SK-N-MC (cell line): ENCODE data around the gene SYNCRIP.

Experiments
- EZH2 ChIP-seq: fragments of 200-600 bp; sonication (generic); IDR thresholded peaks from one replicate; pipeline ENCODE4 v1.6.1; 2017; ENCODE audit warnings: antibody characterized with exemption
- FOXP2 ChIP-seq: optimal IDR thresholded peaks from 2 replicates; pipeline ENCODE3; 2011; ENCODE audit warnings: mild to moderate bottlenecking, moderate library complexity; ENCODE audit not compliant: insufficient read depth; ENCODE audit errors: extremely low read length, control extremely low read depth
- POLR2AphosphoS5 ChIP-seq: IDR thresholded peaks from 2 replicates; pipeline ENCODE4 v1.6.1; 2012; ENCODE audit warnings: mild to moderate bottlenecking, low read depth, low read length, borderline replicate concordance

DNA sequence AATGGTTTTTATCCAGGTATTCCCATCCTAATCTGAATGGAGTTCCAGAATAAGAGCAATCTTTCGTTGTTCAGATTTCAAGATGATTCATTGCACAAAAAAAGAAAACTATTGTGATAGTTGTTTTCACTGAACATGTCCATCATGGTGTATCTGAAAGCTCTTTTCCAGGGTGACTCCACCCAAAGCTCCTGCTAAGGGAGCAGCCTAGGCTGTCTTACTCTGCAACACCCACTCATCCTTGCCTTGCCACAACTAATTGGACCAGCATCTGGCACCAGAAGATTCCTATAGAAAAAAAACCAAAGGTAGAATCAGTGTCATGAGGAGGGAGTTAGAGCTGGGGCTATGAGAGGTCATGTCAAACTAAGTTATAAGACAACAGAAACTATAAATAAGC, 7.9 kb upstream of the SYNCRIP start:
- TF ChIP-seq EZH2 = no peak
- no peak for TF ChIP-seq POLR2AphosphoS5
- no peak for TF ChIP-seq FOXP2
